Activated effector memory CD4-positive, alpha-beta T cell treated with Interleukin-2 at 50 U/mL for 16 hours (primary cell): ENCODE data around the gene CTDSPL.

Experiments
- DNase-seq: peaks from one replicate; pipeline ENCODE4 v3.0.0-alpha.2; 2020

Gene CTDSPL

DNA sequence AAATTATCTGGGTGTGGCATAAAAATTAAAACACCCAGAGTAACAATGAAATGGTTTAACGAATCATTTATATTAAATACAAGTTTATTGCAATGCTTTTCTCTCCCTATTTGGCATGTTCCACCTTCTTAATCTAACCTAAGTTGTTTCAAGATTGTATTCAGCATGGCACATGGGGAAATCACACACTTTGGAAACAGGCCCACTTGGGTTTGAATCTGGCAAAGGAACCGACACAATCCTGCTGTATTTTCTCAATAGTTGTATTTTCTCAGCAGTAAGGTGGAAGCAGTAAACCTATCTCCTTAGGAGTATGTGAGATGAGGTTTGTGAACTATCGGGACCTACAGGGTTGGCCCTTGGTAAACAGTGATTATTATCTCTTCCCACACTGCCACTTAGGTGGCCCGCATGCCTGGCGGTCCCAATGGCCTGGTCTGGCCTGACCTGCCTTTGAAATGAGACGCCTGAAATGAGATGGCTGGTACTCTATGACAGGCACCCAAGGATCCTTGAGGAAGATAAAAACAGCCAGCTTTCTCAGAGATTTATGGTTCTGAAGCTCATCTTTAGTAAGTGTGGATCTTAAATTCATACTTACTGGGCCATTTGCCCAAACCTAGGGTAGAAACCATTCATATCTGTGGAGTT is 83.6 kb downstream of the CTDSPL start:
- no peak for DNase-seq

DNA sequence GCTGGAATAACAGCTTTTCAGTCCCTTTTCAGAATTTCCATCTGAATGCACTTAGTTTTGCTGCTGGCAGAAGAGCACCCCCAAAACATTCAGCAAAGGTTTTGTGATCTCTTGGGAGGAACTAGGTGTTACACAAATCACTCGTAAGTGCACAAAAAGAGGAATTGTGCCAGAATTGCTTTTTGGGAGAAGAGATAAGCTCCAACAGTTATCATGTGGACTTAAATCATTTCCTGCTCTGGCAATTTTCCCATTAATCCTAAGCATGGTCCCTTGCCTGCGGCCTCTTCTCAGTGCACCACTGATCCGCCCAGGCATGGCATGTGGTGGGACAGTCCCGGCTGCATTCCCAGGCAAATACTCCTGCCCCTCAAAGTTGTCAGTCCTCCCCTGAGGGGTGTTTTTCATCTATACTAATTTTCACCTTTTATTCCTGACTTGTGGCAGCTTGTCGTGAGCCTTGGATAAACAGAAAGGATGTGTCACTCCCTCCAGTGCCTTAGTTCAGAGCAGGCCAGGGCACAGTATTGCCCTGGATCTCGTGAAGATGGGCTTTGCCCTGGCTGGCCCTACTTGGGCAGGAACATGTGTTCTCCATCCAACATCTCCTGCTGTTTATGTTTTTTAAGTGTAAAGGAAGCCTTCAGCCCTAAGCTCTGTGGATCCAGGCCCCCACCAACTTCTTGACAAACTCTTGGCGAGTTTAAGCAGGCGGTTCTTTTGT is 84.3 kb downstream of the CTDSPL start:
- no peak for DNase-seq

DNA sequence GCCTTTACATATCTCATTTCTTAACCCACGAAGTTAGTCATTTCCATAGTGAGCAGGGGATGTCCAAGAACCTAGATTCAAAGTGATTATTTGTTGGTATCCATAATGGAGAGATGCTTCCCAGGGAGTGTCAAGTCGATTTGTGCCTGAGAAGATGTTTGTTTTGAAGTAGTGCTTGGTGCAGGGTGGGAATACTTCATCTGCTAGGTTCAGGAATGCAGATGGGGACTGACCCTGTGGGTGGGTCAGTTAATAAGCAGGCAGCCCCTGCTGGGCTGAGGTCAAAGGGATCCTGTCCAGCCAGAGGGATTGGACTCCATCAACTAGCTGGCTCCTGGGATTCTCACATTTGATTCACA is 84.8 kb downstream of the CTDSPL start:
- no peak for DNase-seq

DNA sequence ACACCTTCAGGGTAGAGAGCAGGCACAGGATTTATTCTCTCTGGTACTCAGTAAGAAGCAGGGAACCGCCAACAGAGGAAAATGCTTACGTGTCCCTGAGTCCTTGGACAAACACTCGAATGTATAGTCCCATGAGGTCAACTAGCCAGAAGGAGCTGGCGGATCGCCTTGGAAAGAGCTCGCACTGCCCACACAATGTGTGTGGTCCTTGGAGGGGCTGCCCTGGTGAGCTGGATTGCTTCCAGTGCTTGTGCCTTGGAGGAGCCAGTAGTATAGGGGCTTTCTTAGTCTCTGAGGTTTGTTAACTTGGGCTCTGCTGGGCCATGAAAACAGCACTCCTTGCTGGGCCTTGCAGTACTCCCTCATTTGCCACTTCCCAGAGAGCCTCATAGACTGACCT is 88.2 kb downstream of the CTDSPL start:
- no peak for DNase-seq

DNA sequence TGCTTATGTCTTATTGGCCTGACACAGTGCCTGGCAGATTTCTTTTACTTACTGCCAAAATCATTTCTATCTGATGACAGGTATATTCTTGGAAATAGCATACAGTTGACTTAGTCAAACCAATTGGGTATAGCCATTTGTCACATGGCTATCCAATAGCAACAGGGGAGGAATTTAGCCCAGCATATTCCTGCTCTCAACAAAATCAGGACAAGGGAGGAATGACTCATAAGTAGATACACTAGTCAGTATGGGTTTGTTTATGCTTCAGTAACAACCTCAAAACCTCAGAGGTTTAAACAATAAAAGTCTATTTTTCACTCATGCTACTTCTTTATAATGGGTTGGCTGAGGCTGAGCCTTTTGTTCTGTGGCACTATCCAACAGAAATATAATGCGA is 90.9 kb downstream of the CTDSPL start:
- DNase-seq, result no peak

DNA sequence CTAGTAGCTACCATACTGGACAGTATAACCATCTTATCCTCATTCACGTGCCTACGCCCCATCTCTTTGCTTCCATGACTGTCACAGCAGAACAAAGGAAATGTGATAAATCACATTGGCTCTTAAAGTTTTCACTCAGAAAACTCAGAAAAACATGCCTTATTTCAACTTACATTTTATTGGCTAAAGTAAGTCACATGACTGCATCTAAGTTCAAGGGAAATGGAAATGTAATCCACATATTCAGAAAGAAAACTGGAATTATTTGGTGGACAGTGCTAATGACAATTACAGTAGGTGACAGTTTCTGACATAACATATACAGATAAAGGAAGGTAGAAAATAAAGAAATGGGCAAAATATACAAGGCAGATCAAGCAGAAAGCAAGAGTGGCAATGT is 91.5 kb downstream of the CTDSPL start:
- no peak for DNase-seq

DNA sequence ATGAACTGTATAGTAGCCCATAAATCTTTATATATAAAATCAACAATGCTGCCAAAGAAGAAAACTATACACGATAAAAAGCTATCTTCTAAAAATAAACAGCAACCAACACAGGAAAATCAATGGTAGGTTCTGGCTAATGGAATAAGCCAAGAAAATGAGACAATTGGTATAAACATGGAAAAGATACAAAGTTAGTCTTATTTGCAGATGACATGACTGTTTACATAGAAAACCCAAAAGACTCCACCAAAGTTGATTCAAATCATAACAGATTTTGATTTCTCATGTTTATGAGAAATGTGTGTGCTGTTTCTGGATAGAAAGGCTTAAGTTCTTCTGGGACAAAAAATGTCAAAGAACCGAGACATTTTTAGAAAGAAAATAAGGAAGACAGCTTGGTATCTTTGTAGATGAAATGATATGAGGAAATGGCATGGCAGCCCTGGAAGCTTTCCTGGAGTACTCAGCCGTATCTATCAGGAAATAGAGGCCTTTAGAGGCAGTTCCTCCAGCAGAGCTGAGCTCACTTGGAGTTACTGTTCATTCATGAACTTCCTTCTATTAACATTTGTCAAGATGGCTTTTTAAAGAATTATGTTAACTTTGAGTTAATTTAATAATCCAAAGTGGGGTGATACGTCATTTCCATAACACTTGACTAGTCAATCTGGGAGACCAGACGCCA is 92.2 kb downstream of the CTDSPL start:
- DNase-seq, result no peak

DNA sequence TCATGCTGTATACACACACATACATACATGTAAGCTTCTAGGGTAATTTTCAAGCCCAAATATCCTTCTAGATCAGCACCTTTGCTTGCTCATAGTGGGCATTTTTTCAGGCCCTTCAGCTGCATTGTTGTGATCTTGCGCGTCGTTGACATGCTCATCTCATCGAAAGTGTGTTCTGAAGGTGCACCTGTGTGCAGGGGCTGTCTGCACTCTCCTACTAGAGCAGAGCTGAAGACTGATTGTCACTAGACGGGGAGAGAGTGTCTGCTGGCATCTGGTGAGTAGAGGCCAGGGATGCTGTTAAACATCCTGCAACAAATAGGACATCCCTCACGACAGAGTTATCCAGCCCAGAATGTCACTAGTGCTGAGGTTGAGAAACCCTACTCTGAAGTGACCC is 93.2 kb downstream of the CTDSPL start:
- DNase-seq, result no peak

DNA sequence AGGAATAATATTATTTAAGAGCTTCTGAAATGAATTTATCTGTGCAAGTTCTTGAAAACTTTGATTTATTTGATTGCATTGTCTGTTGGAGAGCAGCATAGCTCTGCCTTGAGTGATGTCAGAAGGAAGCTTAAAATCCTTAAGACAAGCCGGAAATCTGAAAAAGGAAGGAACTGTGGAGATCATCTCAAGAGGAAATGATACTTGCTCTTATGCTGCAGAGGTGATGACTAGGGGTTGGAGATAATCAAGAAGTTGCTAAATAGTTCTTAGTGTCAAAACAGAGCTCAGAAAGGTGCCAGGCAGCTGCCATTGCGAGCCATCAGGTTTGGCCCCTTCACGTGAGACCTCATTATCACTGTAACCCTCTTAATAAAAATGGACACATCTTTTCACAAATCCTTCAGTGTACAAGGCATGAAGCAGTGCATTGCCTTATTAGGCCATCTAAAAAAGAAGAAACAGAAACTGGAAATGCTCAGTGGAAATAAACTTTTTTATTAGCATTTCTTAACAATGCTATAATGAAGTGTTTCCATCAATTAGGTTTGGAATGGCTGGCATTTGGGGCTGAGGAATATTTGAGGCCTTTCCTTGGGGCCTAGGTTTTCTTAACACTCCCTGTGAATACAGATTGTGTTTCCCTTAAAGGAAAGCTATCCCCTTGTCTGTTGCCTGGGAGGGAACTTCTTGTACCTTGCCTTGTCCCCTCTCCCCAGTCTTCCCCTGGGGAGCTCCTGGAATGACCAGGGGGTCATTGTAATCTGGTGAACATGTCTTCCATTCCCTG is 94.4 kb downstream of the CTDSPL start:
- no peak for DNase-seq

DNA sequence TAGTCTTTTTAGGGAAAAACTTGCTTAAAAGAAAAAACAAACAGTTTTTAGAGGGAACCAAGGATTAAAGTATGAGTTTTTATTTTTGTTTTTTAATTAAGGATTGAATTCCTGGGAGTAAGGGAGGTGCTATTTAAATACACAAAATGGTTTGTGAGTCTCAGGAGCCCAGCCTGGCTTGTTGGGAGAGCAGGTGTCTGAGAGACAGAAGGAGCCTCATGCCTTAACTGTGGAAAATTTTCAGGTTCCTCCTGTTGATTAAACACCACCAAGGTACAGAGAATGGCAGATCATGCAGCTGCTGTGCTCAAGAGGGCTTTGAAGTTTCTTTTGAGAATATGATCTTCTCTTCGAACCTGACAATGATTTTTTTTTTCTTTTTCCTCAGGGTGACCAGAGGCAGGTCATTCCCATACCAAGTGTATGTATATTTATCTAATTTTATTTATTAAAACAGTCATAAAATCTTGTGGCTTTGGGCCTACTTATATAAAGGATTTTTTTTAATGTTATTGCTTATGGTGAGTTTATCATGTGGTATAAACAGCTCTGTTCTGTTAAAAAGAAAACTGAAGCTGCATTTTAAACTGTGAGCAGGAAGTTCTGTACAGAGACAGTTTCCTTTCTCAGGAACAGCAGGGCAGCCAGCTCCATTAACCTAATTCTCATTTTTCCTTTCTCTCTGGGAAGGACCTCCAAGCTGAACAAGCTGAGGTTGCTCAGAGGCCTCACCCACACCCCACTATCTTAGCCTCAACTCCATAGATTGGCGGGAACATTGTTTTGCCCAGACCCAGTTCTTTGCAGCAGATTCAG is 95.3 kb downstream of the CTDSPL start:
- no peak for DNase-seq

DNA sequence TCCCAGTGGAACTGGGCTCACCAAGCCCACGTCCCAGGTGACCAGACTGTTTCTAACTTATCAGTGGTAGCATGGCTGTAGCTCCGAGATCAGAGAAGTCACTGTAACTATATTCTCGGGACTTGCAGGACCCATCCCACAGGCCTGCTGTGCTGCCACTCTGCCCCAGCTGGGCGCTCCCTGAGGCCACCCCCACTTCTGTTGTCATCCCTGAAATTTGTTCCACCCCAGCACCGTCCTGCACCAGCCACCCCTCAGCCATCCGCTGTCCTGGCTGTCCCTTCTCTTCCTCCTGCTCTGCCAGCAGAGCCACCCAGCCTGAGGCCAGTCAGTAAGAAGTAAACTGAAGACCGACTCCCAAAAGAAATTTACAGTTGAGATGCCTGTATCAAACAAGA is 95.9 kb downstream of the CTDSPL start:
- DNase-seq, result no peak

DNA sequence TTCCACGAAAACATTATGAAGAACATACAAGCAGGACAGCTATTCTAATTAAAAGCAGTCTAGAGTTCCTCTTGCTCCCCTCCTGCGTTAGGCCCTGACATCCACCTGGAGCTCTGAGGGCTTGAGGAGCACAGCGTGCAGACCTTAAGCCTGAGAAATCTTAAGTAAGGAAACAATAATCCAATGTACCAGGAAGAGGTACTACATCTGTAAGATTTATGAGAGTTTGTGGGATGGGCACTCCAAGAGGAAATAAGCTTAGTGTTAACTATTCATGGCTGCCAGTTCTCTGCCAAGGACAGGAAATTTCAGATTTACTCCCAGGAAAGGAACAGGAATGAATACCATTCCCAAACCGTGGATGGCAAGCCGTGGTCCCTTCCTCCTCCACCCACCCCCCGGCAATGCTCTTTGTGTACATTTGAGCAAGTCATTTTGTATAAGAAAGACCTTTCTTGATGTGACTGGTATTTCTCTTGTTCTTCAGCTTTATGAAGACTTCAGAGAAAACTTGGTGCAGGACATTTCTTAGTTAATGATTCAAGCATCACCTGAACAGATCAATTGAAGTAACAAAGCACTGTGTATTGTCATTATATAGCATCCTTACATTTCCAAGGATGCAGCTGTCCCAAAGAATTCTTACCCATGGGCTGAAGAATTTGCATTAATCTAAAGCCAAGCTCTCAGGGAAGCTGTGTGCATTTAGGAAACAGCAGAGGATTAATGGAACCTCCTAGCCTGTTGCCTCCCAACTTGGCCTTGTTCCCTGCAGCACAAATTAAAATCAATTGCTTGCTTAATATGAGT is 100.1 kb downstream of the CTDSPL start:
- no peak for DNase-seq

DNA sequence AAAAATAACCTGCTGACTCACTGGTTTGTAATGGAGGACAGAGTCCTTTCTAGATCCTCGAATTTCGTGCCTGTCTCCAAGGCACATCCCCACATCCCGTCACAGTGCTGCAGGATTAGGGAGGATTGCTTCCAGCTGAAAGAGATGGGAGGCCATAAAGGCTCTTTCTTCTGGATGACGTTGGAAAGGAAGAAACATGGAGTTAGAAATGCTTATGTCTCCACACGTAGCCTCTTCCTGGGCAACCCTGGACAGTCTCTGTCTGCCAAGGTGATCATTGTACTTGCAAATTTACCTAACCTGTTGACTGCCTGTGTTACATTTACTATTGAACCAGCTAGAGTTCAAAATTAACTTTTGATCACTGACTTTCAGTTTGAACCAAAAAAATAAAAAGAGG is 101.3 kb downstream of the CTDSPL start:
- no peak for DNase-seq

DNA sequence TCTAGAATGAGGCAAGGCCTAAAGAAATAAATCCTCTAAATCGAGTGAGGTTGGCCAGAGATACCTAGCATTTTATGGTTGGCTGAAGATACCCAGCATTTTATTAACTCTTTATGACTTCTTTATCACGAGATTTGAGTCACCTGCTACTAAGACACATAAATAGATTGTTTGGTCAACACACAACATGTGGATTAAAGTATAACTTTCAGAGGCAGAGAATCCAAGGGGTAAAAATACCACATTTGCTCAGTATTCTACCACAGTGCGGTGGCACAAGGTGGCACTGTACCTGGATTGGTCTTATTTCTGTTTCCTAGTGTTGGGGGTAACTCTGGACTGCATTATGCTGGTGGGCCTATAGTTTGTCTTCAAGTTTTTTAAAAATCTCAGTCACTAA is 102.0 kb downstream of the CTDSPL start:
- DNase-seq, result no peak

DNA sequence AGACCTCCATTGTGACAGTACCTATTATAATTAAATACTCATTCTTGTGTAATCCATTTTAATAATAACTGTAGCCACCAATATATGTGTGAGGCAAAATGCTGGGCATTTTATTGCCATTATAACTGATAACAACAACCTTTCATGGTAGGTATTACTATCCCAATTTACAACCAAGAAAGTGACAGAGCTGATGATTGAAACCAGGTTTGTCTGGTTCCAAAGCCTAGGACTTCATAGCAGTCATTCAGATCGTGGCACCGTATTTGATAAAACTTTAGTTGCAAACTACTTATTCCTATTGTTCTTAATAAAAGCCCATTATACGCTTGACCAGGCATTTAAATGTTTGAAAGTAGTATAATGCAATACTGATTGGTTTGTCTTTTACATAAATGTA is 102.5 kb downstream of the CTDSPL start:
- no peak for DNase-seq

DNA sequence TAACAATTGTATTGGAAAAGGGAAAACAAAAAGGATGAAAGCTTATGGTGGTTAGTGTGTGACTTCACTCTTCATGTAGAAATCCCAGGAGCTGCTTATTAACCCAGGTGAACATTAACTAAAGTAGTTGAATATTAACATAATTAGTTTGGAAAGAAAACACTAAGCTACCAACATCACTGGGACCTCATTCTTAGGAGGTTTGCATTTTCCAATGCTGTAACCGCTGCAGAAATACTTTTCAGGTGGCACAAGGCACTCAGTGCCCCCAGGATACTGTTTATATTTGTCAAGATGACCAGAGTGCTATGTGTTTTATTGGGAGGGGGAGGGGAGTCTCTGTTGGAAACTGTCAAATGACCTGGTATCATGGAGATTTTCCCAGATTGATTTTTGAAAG is 103.0 kb downstream of the CTDSPL start:
- DNase-seq, result no peak

DNA sequence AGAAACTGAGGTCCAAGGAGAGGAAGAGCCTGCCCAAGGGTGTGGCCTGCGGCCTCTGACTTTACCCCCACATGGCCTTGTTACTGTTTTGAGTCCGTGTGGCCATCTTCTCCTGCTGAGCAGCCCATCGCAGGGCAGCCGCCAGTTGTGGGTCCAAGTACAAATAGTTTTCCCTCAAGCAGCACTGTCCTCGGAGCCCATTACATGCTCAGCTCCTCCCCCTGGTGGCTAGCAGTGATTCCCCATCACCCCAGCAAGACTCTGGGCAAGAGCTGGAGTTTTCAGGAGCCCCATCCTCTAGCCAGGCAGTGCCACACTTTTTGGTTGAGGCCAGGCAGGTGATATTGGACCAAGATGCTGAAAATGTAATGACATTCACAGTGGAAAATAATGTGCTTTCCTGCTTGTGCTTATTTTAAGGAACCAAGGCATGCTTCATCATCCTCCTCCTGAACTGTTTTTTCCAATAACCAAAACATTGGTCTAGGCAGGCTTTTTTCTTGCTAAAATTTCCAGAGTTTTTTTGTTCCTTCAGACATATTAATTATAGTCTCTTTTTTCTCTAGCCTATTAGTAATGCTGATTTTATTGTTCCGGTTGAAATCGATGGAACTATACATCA is 105.7 kb downstream of the CTDSPL start:
- DNase-seq, result peak; percentile 31

DNA sequence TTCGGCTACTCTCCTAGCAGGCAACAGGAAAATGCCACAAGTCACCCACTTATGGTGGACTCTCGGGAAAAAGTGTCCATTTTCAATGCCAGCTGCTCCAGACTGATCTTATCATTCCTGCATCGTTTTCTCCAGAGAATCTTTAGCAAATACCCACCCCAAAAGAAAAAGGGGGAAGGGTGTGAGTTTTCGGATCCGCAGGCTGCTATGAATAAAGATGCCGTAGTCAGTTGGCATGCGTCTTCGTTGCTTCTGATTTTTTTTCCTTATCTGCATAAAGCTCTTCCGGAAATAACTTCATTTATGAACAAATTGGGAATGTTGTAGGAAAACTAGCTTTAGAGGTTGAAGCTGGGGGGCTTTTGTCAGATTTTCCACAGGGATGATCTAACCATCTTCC is 106.5 kb downstream of the CTDSPL start:
- DNase-seq, result no peak

DNA sequence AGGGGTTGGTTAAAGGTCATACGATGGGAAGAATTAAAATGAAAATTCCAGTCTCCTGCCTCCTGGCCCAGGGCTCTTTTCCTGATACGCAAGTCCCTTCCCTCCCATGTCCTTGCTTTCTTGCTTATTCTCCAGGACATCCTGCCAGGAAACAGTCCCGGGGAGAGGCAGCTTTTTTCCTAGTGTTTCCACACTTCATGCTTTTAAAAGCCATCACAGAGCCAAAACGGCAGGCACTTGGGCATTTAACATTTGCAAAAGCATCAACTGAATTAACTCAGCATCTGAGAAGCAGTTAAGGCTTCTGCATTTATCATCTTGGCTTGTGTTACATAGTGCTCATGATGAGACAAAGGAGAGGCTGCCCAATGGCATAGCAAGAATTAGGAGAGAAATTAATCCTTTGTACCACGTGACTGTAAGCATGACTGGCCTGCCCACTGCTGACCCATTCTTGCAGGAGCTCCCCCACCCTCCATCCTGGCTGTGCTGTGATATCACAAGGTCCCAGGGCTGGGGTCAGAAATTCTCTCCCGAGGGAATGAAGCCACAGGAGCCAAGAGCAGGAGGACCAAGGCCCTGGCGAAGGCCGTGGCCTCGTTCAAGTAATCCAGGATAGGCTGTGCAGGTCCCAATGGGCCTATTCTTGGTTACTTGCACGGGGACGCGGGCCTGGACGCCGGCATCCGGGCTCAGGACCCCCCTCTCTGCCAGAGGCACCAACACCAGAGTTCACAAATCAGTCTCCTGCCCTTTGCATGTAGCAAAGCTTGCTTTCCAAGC is 107.3 kb downstream of the CTDSPL start:
- no peak for DNase-seq

DNA sequence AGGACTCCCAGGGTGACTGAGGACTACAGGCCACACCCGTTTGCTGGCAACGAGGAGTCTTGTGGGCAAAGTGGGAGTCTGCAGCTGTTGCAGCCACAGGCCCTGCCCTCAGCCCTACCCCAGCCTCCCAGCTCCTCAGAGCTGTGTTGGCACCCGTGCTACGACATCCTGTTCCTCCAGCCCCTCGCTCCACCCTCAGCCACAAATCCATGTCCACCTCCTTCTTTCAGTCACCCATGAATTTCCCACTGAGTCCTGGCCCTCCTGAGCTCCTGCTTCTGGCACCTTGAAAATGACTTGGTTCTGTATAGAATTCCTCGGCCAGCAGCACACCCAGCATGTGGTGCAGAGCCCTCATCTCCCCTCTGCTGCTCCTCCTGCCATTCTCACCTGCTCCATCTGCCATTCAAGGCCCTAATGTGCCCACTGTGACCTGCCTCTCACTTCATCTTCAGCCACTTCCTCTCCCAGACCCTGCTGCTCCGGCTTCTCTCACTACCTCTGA is 108.0 kb downstream of the CTDSPL start:
- no peak for DNase-seq
